Kidney (tissue), 14 donors: Measurements from ENCODE around the gene SPINT1. TPM values are rescaled to one million over a fixed set of nuclear protein-coding genes. Genes with fewer than 3 reads are reported as not detected.

Experiments used
- DNase-seq, 5 donors: peaks; one replicate each; pipeline ENCODE4 v3.0.0-alpha.2; 2013 to 2020
- FAIRE-seq: peaks from 2 replicates; lab custom pipeline; 2012; peaks lifted over from hg19 to GRCh38; lab: Jason Lieb, UNC
- H3K27ac ChIP-seq, 2 donors: one replicate each; pipeline ENCODE4 v1.7.0; 2013; ENCODE audit warnings: low read depth in 2 of 2, low read length in 2 of 2, inconsistent platforms in 1 of 2
- H3K27me3 ChIP-seq: one replicate; pipeline ENCODE4 v1.7.1; 2013; ENCODE audit warnings: low read length, inconsistent platforms; ENCODE audit not compliant: control insufficient read depth, insufficient read depth
- H3K36me3 ChIP-seq, 3 donors: one replicate each; pipeline versions ENCODE4 v1.7.0 to v1.7.1; 2013; ENCODE audit warnings: low read length in 3 of 3, control low read depth in 1 of 3, inconsistent platforms in 1 of 3; ENCODE audit not compliant: insufficient read depth in 3 of 3, control insufficient read depth in 2 of 3
- H3K4me1 ChIP-seq, 3 donors: one replicate each; pipeline versions ENCODE4 v1.7.0 to v1.7.1; 2013; ENCODE audit warnings: low read length in 3 of 3, inconsistent platforms in 1 of 3, low read depth in 1 of 3; ENCODE audit not compliant: control insufficient read depth in 2 of 3, insufficient read depth in 2 of 3
- H3K4me3 ChIP-seq, 3 donors: one replicate each; pipeline versions ENCODE4 v1.7.0 to v1.8.1; 2013; ENCODE audit warnings: low read length in 3 of 3, control low read depth in 1 of 3, inconsistent platforms in 1 of 3
- H3K9ac ChIP-seq, 3 donors: one replicate each; pipeline versions ENCODE4 v1.7.0 to v1.7.1; 2013; ENCODE audit warnings: low read length in 3 of 3, control low read depth in 1 of 3, inconsistent platforms in 1 of 3
- H3K9me3 ChIP-seq, 3 donors: one replicate each; pipeline versions ENCODE4 v1.7.0 to v1.7.1; 2013; ENCODE audit warnings: low read length in 3 of 3, control low read depth in 1 of 3, inconsistent platforms in 1 of 3; ENCODE audit not compliant: control insufficient read depth in 2 of 3, insufficient read depth in 1 of 3
- intact Hi-C: fragments of 100-400 bp; cut with DNase I; formaldehyde crosslinking; loops from one replicate; pipeline ENCODE4 v1.11.1; 2022
- polyA plus RNA-seq: library from polyadenylated mRNA; stranded (reverse); fragments of 350-450 nt; fragmentation: Illumina TruSeq; extraction: RNeasy Lipid Tissue Mini Kit (QIAGEN cat#74804); gene quantifications from one replicate; pipeline ENCODE4 v1.2.3, GENCODE V29; 2014; ENCODE audit warnings: low read depth, low replicate concordance; ENCODE audit not compliant: insufficient read depth
- total RNA-seq: library from RNA; stranded (reverse); fragmentation: NEBNext Ultra II Directional; extraction: Animal tissue kit (Norgen Biotek cat#: 25700); gene quantifications from one replicate; pipeline ENCODE4 v1.2.1, GENCODE V29; 2021
- TF ChIP-seq, protein P1 (sequence below): IDR thresholded peaks from 3 replicates; pipeline ENCODE4 v1.5.1; 2012; ENCODE audit warnings: mild to moderate bottlenecking, moderate library complexity, borderline replicate concordance; ENCODE audit not compliant: insufficient read depth; ENCODE audit errors: extremely low read depth
- donor health status: control.
- donor health status: control.
- donor health status: control.
- donor health status: control.
- donor health status: control.
- donor health status: DM: yes; HTN: yes; CAD: no.
- donor health status: Normal renal cell carcinoma (clear cell type).

SPINT1 gene
- total and polyA plus RNA-seq, 2 donors from 2014 or later = 112 to 114 TPM

DNA sequence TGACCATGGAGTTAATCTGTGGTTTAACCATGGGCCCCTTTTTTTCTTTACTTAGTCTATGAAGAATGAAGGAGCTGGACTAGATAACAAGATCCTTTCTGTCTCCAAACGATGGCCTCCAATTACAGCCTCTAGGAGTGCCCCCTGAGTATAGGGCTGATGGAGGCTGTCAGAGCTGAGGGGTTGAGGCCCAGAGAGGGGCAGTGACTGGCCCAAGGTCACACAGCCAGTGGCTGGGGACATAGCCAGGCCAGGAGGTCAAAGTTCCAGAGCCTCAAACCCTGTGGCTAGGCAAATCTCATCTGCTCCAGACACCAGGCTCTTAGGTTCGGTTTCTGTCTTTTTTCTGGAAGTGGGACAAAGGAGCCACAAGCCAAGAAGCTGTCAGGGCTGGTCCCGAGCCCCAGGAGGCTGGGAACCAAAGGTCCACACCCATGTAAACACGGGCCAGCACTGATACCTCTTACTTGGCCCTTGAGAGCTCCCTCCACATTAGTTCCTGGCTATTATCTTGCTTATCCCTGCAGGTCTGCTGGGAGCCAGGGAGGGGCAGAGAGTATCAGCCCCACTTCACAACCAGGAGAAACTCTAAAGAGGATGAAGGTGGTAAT lies 19.9 kb downstream of the SPINT1 start:
- H3K4me1 ChIP-seq = peaks cover 0 to 6% (median 0%) of the 10 kb centered on the region in 3 donors
- H3K27me3 ChIP-seq = no peaks in the 10 kb centered on the region
- intact Hi-C loops = no loop called here
- no peaks in the 10 kb centered on the region for H3K36me3 ChIP-seq
- no peak overlapping the region for H3K27ac ChIP-seq
- TF ChIP-seq, protein P1, sequence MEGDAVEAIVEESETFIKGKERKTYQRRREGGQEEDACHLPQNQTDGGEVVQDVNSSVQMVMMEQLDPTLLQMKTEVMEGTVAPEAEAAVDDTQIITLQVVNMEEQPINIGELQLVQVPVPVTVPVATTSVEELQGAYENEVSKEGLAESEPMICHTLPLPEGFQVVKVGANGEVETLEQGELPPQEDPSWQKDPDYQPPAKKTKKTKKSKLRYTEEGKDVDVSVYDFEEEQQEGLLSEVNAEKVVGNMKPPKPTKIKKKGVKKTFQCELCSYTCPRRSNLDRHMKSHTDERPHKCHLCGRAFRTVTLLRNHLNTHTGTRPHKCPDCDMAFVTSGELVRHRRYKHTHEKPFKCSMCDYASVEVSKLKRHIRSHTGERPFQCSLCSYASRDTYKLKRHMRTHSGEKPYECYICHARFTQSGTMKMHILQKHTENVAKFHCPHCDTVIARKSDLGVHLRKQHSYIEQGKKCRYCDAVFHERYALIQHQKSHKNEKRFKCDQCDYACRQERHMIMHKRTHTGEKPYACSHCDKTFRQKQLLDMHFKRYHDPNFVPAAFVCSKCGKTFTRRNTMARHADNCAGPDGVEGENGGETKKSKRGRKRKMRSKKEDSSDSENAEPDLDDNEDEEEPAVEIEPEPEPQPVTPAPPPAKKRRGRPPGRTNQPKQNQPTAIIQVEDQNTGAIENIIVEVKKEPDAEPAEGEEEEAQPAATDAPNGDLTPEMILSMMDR = no peak
- no peak overlapping the region for H3K9ac ChIP-seq
- FAIRE-seq (no peak), DNase-seq (peak in 1 of 5 donors; percentile 42)
- H3K9me3 ChIP-seq = no peaks in the 10 kb centered on the region
- H3K4me3 ChIP-seq = no peak overlapping the region

GRCh38 chr15:40867199-40867598 lies 23.4 kb downstream of the SPINT1 start:
- no peak overlapping the region for H3K4me3 ChIP-seq
- TF ChIP-seq, protein P1 = no peak
- no peaks in the 10 kb centered on the region for H3K36me3 ChIP-seq
- DNase-seq (peak in 1 of 5 donors; percentile 8), FAIRE-seq (no peak)
- no peaks in the 10 kb centered on the region for H3K9me3 ChIP-seq
- H3K27me3 ChIP-seq = no peaks in the 10 kb centered on the region
- H3K27ac ChIP-seq = no peak overlapping the region
- H3K4me1 ChIP-seq = peaks cover 0 to 8% (median 0%) of the 10 kb centered on the region in 3 donors
- intact Hi-C loops = no loop called here
- no peak overlapping the region for H3K9ac ChIP-seq

DNA sequence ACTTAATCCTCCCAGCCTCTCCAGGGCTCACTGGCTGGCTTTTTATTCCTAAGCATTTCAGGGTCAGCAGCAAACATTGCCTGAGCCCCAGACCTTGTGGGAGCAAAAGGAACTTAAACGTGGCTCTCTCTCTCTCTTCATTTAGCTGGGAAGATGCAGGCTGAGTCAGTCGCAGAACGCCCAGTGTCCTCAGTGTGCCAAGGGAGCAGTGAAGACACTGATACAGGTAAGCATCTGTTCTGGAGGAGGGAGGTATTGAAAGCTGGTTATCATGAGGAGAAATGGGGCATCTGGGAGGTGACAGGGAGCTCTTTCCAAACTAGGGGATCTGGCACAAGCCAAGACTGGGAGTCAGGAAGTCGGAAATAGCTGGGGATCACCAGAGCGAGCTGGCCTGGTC lies 25.8 kb downstream of the SPINT1 start:
- DNase-seq = no peak
- TF ChIP-seq, protein P1 = no peak
- intact Hi-C loops = no loop called here
- H3K27ac ChIP-seq = no peak overlapping the region
- no peaks in the 10 kb centered on the region for H3K27me3 ChIP-seq
- no peak overlapping the region for H3K4me3 ChIP-seq
- FAIRE-seq = no peak
- no peaks in the 10 kb centered on the region for H3K36me3 ChIP-seq
- no peaks in the 10 kb centered on the region for H3K9me3 ChIP-seq
- peaks cover 0 to 10% (median 0%) of the 10 kb centered on the region in 3 donors for H3K4me1 ChIP-seq
- H3K9ac ChIP-seq = no peak overlapping the region
